ENCODE data around the gene ENTHD1.

DNA sequence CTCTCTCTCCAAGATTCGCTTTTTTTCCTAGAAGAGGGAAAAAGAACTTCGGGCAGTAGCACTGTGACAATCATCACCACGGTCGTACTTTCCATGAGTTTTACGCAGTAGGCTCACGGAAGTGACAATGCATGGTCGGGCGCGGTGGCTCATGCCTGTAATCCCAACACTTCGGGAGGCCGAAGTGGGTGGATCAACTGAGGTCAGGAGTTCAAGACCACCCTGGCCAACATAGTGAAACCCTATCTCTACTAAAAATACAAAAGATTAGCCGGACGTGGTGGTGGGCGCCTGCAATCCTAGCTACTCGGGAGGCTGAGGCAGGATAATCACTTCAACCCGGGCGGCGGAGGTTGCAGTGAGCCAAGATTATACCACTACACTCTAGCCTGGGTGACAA is 30.7 kb upstream of the ENTHD1 start:
- TF ChIP-seq YY1 (IDR thresholded peaks at IDR 0.05; ENCODE audit: low read depth, low read length) (no peak), RAD21 (IDR thresholded peaks at IDR 0.05 in 1 of 2, conservative IDR thresholded peaks at IDR 0.05 in 1 of 2; ENCODE audit: low read depth in 2 of 2, low read length in 2 of 2) (no peak), POLR2A (IDR thresholded peaks at IDR 0.05; ENCODE audit: control extremely low read depth in 1 of 2, low read depth in 2 of 2, low read length in 2 of 2) (no peak)
- TF ChIP-seq, protein P1, sequence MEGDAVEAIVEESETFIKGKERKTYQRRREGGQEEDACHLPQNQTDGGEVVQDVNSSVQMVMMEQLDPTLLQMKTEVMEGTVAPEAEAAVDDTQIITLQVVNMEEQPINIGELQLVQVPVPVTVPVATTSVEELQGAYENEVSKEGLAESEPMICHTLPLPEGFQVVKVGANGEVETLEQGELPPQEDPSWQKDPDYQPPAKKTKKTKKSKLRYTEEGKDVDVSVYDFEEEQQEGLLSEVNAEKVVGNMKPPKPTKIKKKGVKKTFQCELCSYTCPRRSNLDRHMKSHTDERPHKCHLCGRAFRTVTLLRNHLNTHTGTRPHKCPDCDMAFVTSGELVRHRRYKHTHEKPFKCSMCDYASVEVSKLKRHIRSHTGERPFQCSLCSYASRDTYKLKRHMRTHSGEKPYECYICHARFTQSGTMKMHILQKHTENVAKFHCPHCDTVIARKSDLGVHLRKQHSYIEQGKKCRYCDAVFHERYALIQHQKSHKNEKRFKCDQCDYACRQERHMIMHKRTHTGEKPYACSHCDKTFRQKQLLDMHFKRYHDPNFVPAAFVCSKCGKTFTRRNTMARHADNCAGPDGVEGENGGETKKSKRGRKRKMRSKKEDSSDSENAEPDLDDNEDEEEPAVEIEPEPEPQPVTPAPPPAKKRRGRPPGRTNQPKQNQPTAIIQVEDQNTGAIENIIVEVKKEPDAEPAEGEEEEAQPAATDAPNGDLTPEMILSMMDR (IDR thresholded peaks at IDR 0.05; ENCODE audit: control extremely low read depth in 1 of 3, insufficient read depth in 1 of 3, low read depth in 1 of 3, low read length in 3 of 3), result no peak

All from H1 (cell line).